Measurements from ENCODE around the gene DCTN4. TPM values are rescaled to one million over a fixed set of nuclear protein-coding genes. Genes with fewer than 3 reads are reported as not detected.

Gene DCTN4
- total and polyA plus RNA-seq, 2 experiments from 2014 or later: 22.9 to 63.9 TPM

- Histone ChIP-seq H3K27ac (no peak overlapping the region), H3K36me3 (replicated peaks; ENCODE audit: insufficient read depth, low read depth) (no peaks in the 10 kb centered on the region), H3K4me1 (ENCODE audit: insufficient read depth) (peaks cover 22% of the 10 kb centered on the region), H3K4me2 (no peak overlapping the region), H3K9me2 (replicated peaks; ENCODE audit: insufficient read depth) (no peaks in the 10 kb centered on the region), H3K4me3 (no peak overlapping the region), H3K27me3 (no peaks in the 10 kb centered on the region), H2AFZ (no peak overlapping the region), H3K9me3 (ENCODE audit: low read depth) (no peaks in the 10 kb centered on the region), H3K79me2 (no peaks in the 10 kb centered on the region), H4K20me1 (ENCODE audit: insufficient read depth, poor library complexity, severe bottlenecking) (no peaks in the 10 kb centered on the region)
- 38% methylated on average over 4 of the region's 4 CpGs for WGBS (ENCODE audit: low lambda C conversion rate, missing lambda C conversion rate)
- no peak for TF ChIP-seq EZH2 (IDR thresholded peaks at IDR 0.05; ENCODE audit: borderline replicate concordance)
- TF ChIP-seq CTCF (IDR thresholded peaks at IDR 0.05; ENCODE audit: poor library complexity): no peak
- TF ChIP-seq EZH2phosphoT487 (IDR thresholded peaks at IDR 0.05; ENCODE audit: low read depth, severe bottlenecking, unreplicated experiment): no peak
- peak; percentile 13 for DNase-seq (ENCODE audit: low spot score)
These were observed 98.5 kb downstream of the DCTN4 start for GRCh38 chr5:150660108-150660831.

GRCh38 chr5:150659360-150660107, 99.3 kb downstream of the DCTN4 start:
- no peaks in the 10 kb centered on the region for H3K27me3 ChIP-seq
- H3K27ac ChIP-seq: no peak overlapping the region
- H3K4me1 ChIP-seq (ENCODE audit: insufficient read depth): peaks cover 22% of the 10 kb centered on the region
- no peaks in the 10 kb centered on the region for H3K9me3 ChIP-seq (ENCODE audit: low read depth)
- no peak for TF ChIP-seq CTCF (IDR thresholded peaks at IDR 0.05; ENCODE audit: poor library complexity)
- TF ChIP-seq EZH2 (IDR thresholded peaks at IDR 0.05; ENCODE audit: borderline replicate concordance): no peak
- TF ChIP-seq EZH2phosphoT487 (IDR thresholded peaks at IDR 0.05; ENCODE audit: low read depth, severe bottlenecking, unreplicated experiment): no peak
- no peaks in the 10 kb centered on the region for H3K79me2 ChIP-seq
- H3K4me3 ChIP-seq: no peak overlapping the region
- H2AFZ ChIP-seq: no peak overlapping the region
- no peaks in the 10 kb centered on the region for H3K9me2 ChIP-seq (replicated peaks; ENCODE audit: insufficient read depth)
- DNase-seq (ENCODE audit: low spot score): no peak
- H3K4me2 ChIP-seq: no peak overlapping the region
- no peaks in the 10 kb centered on the region for H3K36me3 ChIP-seq (replicated peaks; ENCODE audit: insufficient read depth, low read depth)
- H4K20me1 ChIP-seq (ENCODE audit: insufficient read depth, poor library complexity, severe bottlenecking): no peaks in the 10 kb centered on the region
- WGBS (ENCODE audit: low lambda C conversion rate, missing lambda C conversion rate): 93% methylated on average over 10 of the region's 11 CpGs

DNA sequence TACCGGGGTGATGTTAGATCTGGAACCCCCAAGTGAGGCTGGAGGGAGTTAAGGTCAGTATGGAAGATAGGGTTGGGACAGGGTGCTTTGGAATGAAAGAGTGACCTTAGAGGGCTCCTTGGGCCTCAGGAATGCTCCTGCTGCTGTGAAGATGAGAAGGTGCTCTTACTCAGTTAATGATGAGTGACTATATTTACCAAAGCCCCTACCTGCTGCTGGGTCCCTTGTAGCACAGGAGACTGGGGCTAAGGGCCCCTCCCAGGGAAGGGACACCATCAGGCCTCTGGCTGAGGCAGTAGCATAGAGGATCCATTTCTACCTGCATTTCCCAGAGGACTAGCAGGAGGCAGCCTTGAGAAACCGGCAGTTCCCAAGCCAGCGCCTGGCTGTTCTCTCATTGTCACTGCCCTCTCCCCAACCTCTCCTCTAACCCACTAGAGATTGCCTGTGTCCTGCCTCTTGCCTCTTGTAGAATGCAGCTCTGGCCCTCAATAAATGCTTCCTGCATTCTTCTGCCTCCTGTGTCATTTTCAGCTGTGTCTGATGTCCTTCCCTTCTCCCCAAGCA, 100.0 kb downstream of the DCTN4 start:
- Histone ChIP-seq H4K20me1 (ENCODE audit: insufficient read depth, poor library complexity, severe bottlenecking) (no peaks in the 10 kb centered on the region), H3K9me3 (ENCODE audit: low read depth) (no peaks in the 10 kb centered on the region), H3K36me3 (replicated peaks; ENCODE audit: insufficient read depth, low read depth) (no peaks in the 10 kb centered on the region), H3K4me3 (no peak overlapping the region), H3K27me3 (no peaks in the 10 kb centered on the region), H3K4me2 (no peak overlapping the region), H2AFZ (no peak overlapping the region), H3K9me2 (replicated peaks; ENCODE audit: insufficient read depth) (no peaks in the 10 kb centered on the region), H3K79me2 (no peaks in the 10 kb centered on the region), H3K27ac (no peak overlapping the region), H3K4me1 (ENCODE audit: insufficient read depth) (peaks cover 22% of the 10 kb centered on the region)
- TF ChIP-seq EZH2phosphoT487 (IDR thresholded peaks at IDR 0.05; ENCODE audit: low read depth, severe bottlenecking, unreplicated experiment) (no peak), CTCF (IDR thresholded peaks at IDR 0.05; ENCODE audit: poor library complexity) (no peak), EZH2 (IDR thresholded peaks at IDR 0.05; ENCODE audit: borderline replicate concordance) (no peak)
- WGBS (ENCODE audit: low lambda C conversion rate, missing lambda C conversion rate): 82% methylated on average over 3 of the region's 3 CpGs
- peak; percentile 16 for DNase-seq (ENCODE audit: low spot score)

Other genes with a start within 250 kb of the DCTN4 start
- 6.9 and 8.4 TPM in 2 replicates for gene SYNPO, start 118.4 kb downstream of the DCTN4 start, total RNA-seq
- 5.3 and 7.1 TPM in 2 replicates for gene SYNPO, start 118.4 kb downstream of the DCTN4 start, polyA plus RNA-seq
- gene MYOZ3, start 97.8 kb downstream of the DCTN4 start, total RNA-seq: 0.92 and 1.1 TPM in 2 replicates
- 0.83 and 1.8 TPM in 2 replicates for gene MYOZ3, start 97.8 kb downstream of the DCTN4 start, polyA plus RNA-seq
- gene RBM22, start 58.0 kb downstream of the DCTN4 start, total RNA-seq: 39.3 and 42.6 TPM in 2 replicates
- 32.9 and 38.6 TPM in 2 replicates for gene RBM22, start 58.0 kb downstream of the DCTN4 start, polyA plus RNA-seq
- 47.7 and 52.2 TPM in 2 replicates for gene SMIM3, start 19.7 kb upstream of the DCTN4 start, total RNA-seq
- 44.2 and 45.5 TPM in 2 replicates for gene SMIM3, start 19.7 kb upstream of the DCTN4 start, polyA plus RNA-seq
- gene IRGM, start 87.5 kb upstream of the DCTN4 start, total RNA-seq: not detected in 2 replicates
- not detected in 2 replicates for gene IRGM, start 87.5 kb upstream of the DCTN4 start, polyA plus RNA-seq
- gene ZNF300, start 146.0 kb upstream of the DCTN4 start, total RNA-seq: 8.5 and 10.0 TPM in 2 replicates
- gene ZNF300, start 146.0 kb upstream of the DCTN4 start, polyA plus RNA-seq: 2.7 and 3.7 TPM in 2 replicates

Data from hepatocyte (in vitro differentiated cells).